Measurements from ENCODE around the gene DNM3. TPM values are rescaled to one million over a fixed set of nuclear protein-coding genes. Genes with fewer than 3 reads are reported as not detected.

The DNM3 gene
- total and polyA plus RNA-seq, 9 of the 15 experiments (the other 6 are each of a cell fraction or from before 2014, with no cell fraction given), result 0.08 to 0.36 (median 0.22) TPM; not detected in 1

DNA sequence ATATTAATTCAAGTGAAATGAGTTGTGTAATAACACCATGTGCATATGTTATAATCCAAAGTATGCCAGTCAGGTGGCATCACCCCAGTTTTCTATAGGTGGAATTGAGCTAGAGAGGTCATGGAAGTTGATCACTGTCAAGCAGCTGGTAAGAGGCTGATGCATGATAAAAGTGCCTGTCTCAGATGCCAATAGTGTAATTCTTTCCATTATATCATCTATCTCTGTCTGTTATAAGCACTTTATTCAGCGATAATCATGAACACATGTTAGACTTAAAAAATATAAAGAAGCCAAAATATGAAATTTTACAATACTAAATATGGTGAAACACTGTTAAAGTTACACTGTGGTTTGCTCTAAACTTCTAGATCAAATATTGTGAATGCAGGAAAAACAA, 156.6 kb downstream of the DNM3 start (continued):
- TF ChIP-seq, protein P1, sequence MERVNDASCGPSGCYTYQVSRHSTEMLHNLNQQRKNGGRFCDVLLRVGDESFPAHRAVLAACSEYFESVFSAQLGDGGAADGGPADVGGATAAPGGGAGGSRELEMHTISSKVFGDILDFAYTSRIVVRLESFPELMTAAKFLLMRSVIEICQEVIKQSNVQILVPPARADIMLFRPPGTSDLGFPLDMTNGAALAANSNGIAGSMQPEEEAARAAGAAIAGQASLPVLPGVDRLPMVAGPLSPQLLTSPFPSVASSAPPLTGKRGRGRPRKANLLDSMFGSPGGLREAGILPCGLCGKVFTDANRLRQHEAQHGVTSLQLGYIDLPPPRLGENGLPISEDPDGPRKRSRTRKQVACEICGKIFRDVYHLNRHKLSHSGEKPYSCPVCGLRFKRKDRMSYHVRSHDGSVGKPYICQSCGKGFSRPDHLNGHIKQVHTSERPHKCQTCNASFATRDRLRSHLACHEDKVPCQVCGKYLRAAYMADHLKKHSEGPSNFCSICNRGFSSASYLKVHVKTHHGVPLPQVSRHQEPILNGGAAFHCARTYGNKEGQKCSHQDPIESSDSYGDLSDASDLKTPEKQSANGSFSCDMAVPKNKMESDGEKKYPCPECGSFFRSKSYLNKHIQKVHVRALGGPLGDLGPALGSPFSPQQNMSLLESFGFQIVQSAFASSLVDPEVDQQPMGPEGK (CRISPR knock-in tag; IDR thresholded peaks at IDR 0.05; ENCODE audit: borderline replicate concordance), result no peak
- TF ChIP-seq EP300 (IDR thresholded peaks at IDR 0.05; ENCODE audit: low read length), result no peak
- TF ChIP-seq TBP (optimal IDR thresholded peaks at IDR 0.05; ENCODE audit: low read depth, low read length), result no peak
- TF ChIP-seq XRCC3 (IDR thresholded peaks at IDR 0.05), result no peak

DNA sequence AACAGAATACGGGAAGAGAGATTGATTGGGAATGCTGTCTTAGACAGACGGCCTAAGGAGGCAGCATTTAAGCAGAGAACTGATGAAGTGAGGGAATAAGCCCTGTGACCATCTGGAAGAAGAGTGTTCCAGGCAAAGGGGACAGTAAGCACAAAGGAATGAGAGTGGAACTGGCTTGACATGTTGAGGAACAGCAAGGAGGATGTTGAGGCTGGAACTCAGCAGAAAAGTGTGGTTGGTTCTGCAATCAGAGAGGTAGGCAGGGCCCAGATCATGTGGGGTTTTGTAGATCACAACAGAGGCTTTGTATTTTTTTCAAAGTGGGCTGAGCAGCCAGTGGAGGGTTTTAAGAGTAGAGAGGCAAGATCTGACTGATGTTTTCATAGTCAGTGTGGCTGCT, 157.4 kb downstream of the DNM3 start:
- H3K9me3 ChIP-seq (replicated peaks; ENCODE audit: control insufficient read depth, insufficient read depth, low read depth, low read length), result no peaks in the 10 kb centered on the region
- ChIA-PET CTCF (ENCODE audit: low intra/inter-chr PET ratio) (interaction anchor here (0.6 kb wide), 1 partner anchor 24 kb away, joined by 3 read pairs; no protein-coding TSS in a partner anchor), POLR2A (interaction anchor here (0.8 kb wide), 1 partner anchor 96 kb away, joined by 3 read pairs; no protein-coding TSS in a partner anchor)
- 0% methylated on average over 2 of the region's 2 CpGs for WGBS (ENCODE audit: insufficient coverage, low coverage, missing lambda C conversion rate)
- no peak for TF ChIP-seq POLR2H (tag; IDR thresholded peaks at IDR 0.05; ENCODE audit: low read depth)
- no peak for TF ChIP-seq KDM4B (IDR thresholded peaks at IDR 0.05; ENCODE audit: borderline replicate concordance in 2 of 2, low read depth in 1 of 2)
- TF ChIP-seq RBM22 (IDR thresholded peaks at IDR 0.05; ENCODE audit: low read depth, low read length, poor library complexity, severe bottlenecking), result no peak
- TF ChIP-seq ZNF253 (CRISPR knock-in tag; conservative IDR thresholded peaks at IDR 0.05), result no peak
- no peak for TF ChIP-seq PHTF2 (CRISPR knock-in tag; IDR thresholded peaks at IDR 0.05)
- TF ChIP-seq POLR2G (IDR thresholded peaks at IDR 0.05; ENCODE audit: low read depth, low read length), result no peak
- no peak for TF ChIP-seq ZNF717 (CRISPR knock-in tag; IDR thresholded peaks at IDR 0.05)
- no peak for TF ChIP-seq ZNF561 (CRISPR knock-in tag; conservative IDR thresholded peaks at IDR 0.05)
- TF ChIP-seq, protein P2, sequence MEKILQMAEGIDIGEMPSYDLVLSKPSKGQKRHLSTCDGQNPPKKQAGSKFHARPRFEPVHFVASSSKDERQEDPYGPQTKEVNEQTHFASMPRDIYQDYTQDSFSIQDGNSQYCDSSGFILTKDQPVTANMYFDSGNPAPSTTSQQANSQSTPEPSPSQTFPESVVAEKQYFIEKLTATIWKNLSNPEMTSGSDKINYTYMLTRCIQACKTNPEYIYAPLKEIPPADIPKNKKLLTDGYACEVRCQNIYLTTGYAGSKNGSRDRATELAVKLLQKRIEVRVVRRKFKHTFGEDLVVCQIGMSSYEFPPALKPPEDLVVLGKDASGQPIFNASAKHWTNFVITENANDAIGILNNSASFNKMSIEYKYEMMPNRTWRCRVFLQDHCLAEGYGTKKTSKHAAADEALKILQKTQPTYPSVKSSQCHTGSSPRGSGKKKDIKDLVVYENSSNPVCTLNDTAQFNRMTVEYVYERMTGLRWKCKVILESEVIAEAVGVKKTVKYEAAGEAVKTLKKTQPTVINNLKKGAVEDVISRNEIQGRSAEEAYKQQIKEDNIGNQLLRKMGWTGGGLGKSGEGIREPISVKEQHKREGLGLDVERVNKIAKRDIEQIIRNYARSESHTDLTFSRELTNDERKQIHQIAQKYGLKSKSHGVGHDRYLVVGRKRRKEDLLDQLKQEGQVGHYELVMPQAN (IDR thresholded peaks at IDR 0.05; ENCODE audit: borderline replicate concordance), result no peak
- no peak for TF ChIP-seq NUFIP1 (IDR thresholded peaks at IDR 0.05; ENCODE audit: partially characterized antibody)
- TF ChIP-seq SRSF1 (IDR thresholded peaks at IDR 0.05; ENCODE audit: low read depth, low read length), result no peak
- TF ChIP-seq PYGO2 (tag; IDR thresholded peaks at IDR 0.05), result no peak
- H2AFZ ChIP-seq (ENCODE audit: low read depth, low read length), result no peak overlapping the region
- in situ Hi-C loops (cut with MboI), result no loop called here
- no peaks in the 10 kb centered on the region for H4K20me1 ChIP-seq (replicated peaks; ENCODE audit: control insufficient read depth, insufficient read depth, low read length)
- no peaks in the 10 kb centered on the region for H3K4me1 ChIP-seq (replicated peaks in 1 of 2; ENCODE audit: control insufficient read depth in 2 of 2, insufficient read depth in 2 of 2, low read length in 2 of 2)
- no peaks in the 10 kb centered on the region for H3K79me2 ChIP-seq (ENCODE audit: control insufficient read depth, insufficient read depth, low read length)
- no peak overlapping the region for H3K27ac ChIP-seq (ENCODE audit: extremely low read depth, low read depth, low read length)
- H3K4me2 ChIP-seq (ENCODE audit: insufficient read depth, low read length), result no peak overlapping the region
- FAIRE-seq, result no peak
- DNase-seq (ENCODE audit: extremely low read depth in 1 of 4, low spot score in 3 of 4), result no peak
- H3K36me3 ChIP-seq (ENCODE audit: control insufficient read depth, insufficient read depth, low read length), result no peaks in the 10 kb centered on the region
- no TSS peak for BruUV-seq (replicated peaks)
- no peak for ATAC-seq
- intact Hi-C loops (cut with micrococcal nuclease), result no loop called here
- H3K9ac ChIP-seq (ENCODE audit: insufficient read depth in 1 of 2, low read depth in 2 of 2, low read length in 2 of 2), result no peak overlapping the region
- H3K4me3 ChIP-seq, result no peak overlapping the region
- no peaks in the 10 kb centered on the region for H3K27me3 ChIP-seq (ENCODE audit: control insufficient read depth in 2 of 2, insufficient read depth in 2 of 2, low read length in 2 of 2)
- no peaks in the 10 kb centered on the region for H3K9me1 ChIP-seq (ENCODE audit: control insufficient read depth, insufficient read depth, low read length)
